K562 (cell line): ENCODE data around the gene AK2. TPM values are rescaled to one million over a fixed set of nuclear protein-coding genes. Genes with fewer than 3 reads are reported as not detected.

Experiments used
- ATAC-seq: fragments of 200-7000 bp; cut with Tn5 transposase; 3 replicates; pipeline ENCODE4 v1.9.1; 2020; ENCODE audit warnings: moderate library complexity
- BruUV-seq: library from RNA; stranded (reverse); fragments of 400-500 nt; replicated peaks from 2 replicates; lab custom pipeline; 2021; lab: Mats Ljungman, UMichigan
- CTCF ChIA-PET: fragments of 300-600 bp; formaldehyde crosslinking; extraction: SDS; loops from one replicate; lab custom pipeline; 2021; ENCODE audit warnings: low intra/inter-chr PET ratio; lab: Yijun Ruan, JAX
- POLR2A ChIA-PET: fragments of 300-600, 350-650 bp; sonication (Branson Sonifier 250); formaldehyde crosslinking; extraction: SDS; loops from one replicate; lab custom pipeline; 2021; ENCODE audit warnings: antibody characterized with exemption, inconsistent platforms; lab: Yijun Ruan, JAX
- DNase-seq, 4 experiments: peaks; one replicate each; pipeline versions ENCODE4 v3.0.0 to v3.0.0-alpha.2; 2011 to 2018; ENCODE audit warnings: low spot score in 3 of 4, mixed read lengths in 3 of 4; ENCODE audit errors: extremely low read depth in 1 of 4
- FAIRE-seq: peaks from 2 replicates; lab custom pipeline; 2011; peaks lifted over from hg19 to GRCh38; lab: Jason Lieb, UNC
- H2AFZ ChIP-seq: 2 replicates; pipeline ENCODE4 v1.6.0; 2011; ENCODE audit warnings: low read depth, low read length, control low read depth, inconsistent platforms
- H3K27ac ChIP-seq: fragments of 200-600 bp; 3 replicates; pipeline ENCODE4 v1.8.0; 2011; ENCODE audit warnings: low read depth, mild to moderate bottlenecking, control low read depth, inconsistent platforms, low read length, moderate library complexity, mixed read lengths; ENCODE audit errors: extremely low read depth
- H3K27me3 ChIP-seq, 2 experiments: fragments of 300-600 bp in 1 of 2; 2 replicates in 1 of 2; 3 replicates in 1 of 2; pipeline versions ENCODE4 v1.6.0 to v1.8.0; 2011; ENCODE audit warnings: inconsistent platforms in 2 of 2, low read length in 2 of 2, mild to moderate bottlenecking in 1 of 2, mixed read lengths in 1 of 2, moderate library complexity in 1 of 2; ENCODE audit not compliant: control insufficient read depth in 2 of 2, insufficient read depth in 2 of 2
- H3K36me3 ChIP-seq: fragments of 300-600 bp; 3 replicates; pipeline ENCODE4 v1.8.0; 2011; ENCODE audit warnings: mild to moderate bottlenecking, low read length, inconsistent platforms; ENCODE audit not compliant: control insufficient read depth, insufficient read depth
- H3K4me1 ChIP-seq, 2 experiments: fragments of 200-600 bp in 1 of 2; replicated peaks in 1 of 2; 2 replicates in 1 of 2; 3 replicates in 1 of 2; pipeline versions ENCODE4 v1.5.1 to v1.8.0; 2011; ENCODE audit warnings: inconsistent platforms in 2 of 2, low read length in 2 of 2, mild to moderate bottlenecking in 1 of 2, mixed read lengths in 1 of 2, moderate library complexity in 1 of 2; ENCODE audit not compliant: control insufficient read depth in 2 of 2, insufficient read depth in 2 of 2
- H3K4me2 ChIP-seq: 2 replicates; pipeline ENCODE4 v1.6.1; 2011; ENCODE audit warnings: low read length, control low read depth, inconsistent platforms, mixed read lengths; ENCODE audit not compliant: insufficient read depth
- H3K4me3 ChIP-seq: fragments of 200-600 bp; sonication (generic), shearing (Covaris generic); 2 replicates; pipeline ENCODE4 v1.5.1; 2016; ENCODE audit warnings: control low read depth, inconsistent platforms
- H3K79me2 ChIP-seq: fragments of 200-600 bp; 3 replicates; pipeline ENCODE4 v1.8.0; 2011; ENCODE audit warnings: low read length, inconsistent platforms; ENCODE audit not compliant: control insufficient read depth, insufficient read depth
- H3K9ac ChIP-seq, 2 experiments: 2 replicates each; pipeline versions ENCODE4 v1.6.0 to v1.6.1; 2011; ENCODE audit warnings: low read depth in 2 of 2, low read length in 2 of 2, control low read depth in 1 of 2, inconsistent platforms in 1 of 2, mild to moderate bottlenecking in 1 of 2, mixed read lengths in 1 of 2; ENCODE audit not compliant: insufficient read depth in 1 of 2
- H3K9me1 ChIP-seq: one replicate; pipeline ENCODE4 v1.6.0; 2011; ENCODE audit warnings: inconsistent platforms, mild to moderate bottlenecking, low read length, moderate library complexity; ENCODE audit not compliant: control insufficient read depth, insufficient read depth
- H3K9me3 ChIP-seq: replicated peaks from 2 replicates; pipeline ENCODE4 v1.5.1; 2011; ENCODE audit warnings: low read depth, low read length, inconsistent platforms; ENCODE audit not compliant: control insufficient read depth, insufficient read depth
- H4K20me1 ChIP-seq: replicated peaks from 2 replicates; pipeline ENCODE4 v1.6.1; 2011; ENCODE audit warnings: low read length, inconsistent platforms, mixed read lengths; ENCODE audit not compliant: control insufficient read depth, insufficient read depth
- FOXM1 ChIP-seq, 2 experiments: fragments of 450-650 bp in 1 of 2; sonication (generic) in 1 of 2; formaldehyde crosslinking in 1 of 2; IDR thresholded peaks; 2 replicates each; pipeline versions ENCODE4 v1.6.1 to v1.9.0; 2017 to 2022; ENCODE audit warnings: low read depth in 2 of 2, mild to moderate bottlenecking in 2 of 2, missing genetic modification reagents in 1 of 2, moderate library complexity in 1 of 2
- MAFK ChIP-seq: IDR thresholded peaks from 2 replicates; pipeline ENCODE4 v1.6.1; 2011; ENCODE audit warnings: low read length, improper control_type of control experiment
- MCM2 ChIP-seq: fragments of 450-650 bp; IDR thresholded peaks from 2 replicates; pipeline ENCODE4 v1.6.1; 2017; ENCODE audit warnings: low read depth, mild to moderate bottlenecking
- ZNF197 ChIP-seq: fragments of 200-800 bp; sonication (Bioruptor generic); IDR thresholded peaks from 2 replicates; pipeline ENCODE4 v1.6.1; 2016; ENCODE audit warnings: low read depth, missing genetic modification characterization, missing compliant biosample characterization
- ZNF311 ChIP-seq: fragments of 250-450 bp; sonication (Bioruptor Pico); IDR thresholded peaks from 2 replicates; pipeline ENCODE4 v1.4.0; 2020; ENCODE audit warnings: mild to moderate bottlenecking, moderate library complexity
- ZNF316 ChIP-seq: fragments of 450-650 bp; IDR thresholded peaks from 2 replicates; pipeline ENCODE4 v1.6.1; 2016
- ZNF324 ChIP-seq: fragments of 250-450 bp; sonication (Bioruptor Pico); IDR thresholded peaks from 2 replicates; pipeline ENCODE4 v1.4.0; 2020; ENCODE audit warnings: mild to moderate bottlenecking
- WGBS: fragments of 100-300 bp; shearing (Covaris generic); methylation state at CpG from one replicate; pipeline ENCODE4 v1.1.6; 2016; ENCODE audit warnings: low coverage, mixed read lengths; ENCODE audit not compliant: insufficient coverage; ENCODE audit errors: missing lambda C conversion rate; 5-methylcytosine and 5-hydroxymethylcytosine counted together
- in situ Hi-C: fragments of 300-500 bp; cut with MboI; formaldehyde crosslinking; loops from 4 replicates; pipeline ENCODE4 v1.15.0; 2018; ENCODE audit warnings: inconsistent platforms, mixed read lengths
- intact Hi-C: fragments of 100-400 bp; cut with micrococcal nuclease; formaldehyde crosslinking; loops from 2 replicates; pipeline ENCODE4 v1.14.2; 2022
- polyA plus RNA-seq, 8 experiments: library from polyadenylated mRNA; depleted of rRNA in 4 of 8; stranded (reverse) in 5 of 8; unstranded in 3 of 8; fragments of >200 nt; fragmentation: Nextera tagmentation in 2 of 8; fragmentation: Illumina TruSeq in 1 of 8; extraction: Ambion mirVana in 2 of 8; extraction: Trizol in 1 of 8; gene quantifications; 2 replicates each; pipeline versions ENCODE4 v1.2.1 to v1.2.3, GENCODE V29; 2011 to 2014; ENCODE audit warnings: inconsistent platforms in 1 of 8, missing spikeins in 1 of 8
- total RNA-seq, 7 experiments: library from RNA; depleted of rRNA in 6 of 7; stranded (reverse); fragments of >200 nt in 6 of 7; fragmentation: Illumina TruSeq in 2 of 7; extraction: Trizol in 2 of 7; gene quantifications; 2 replicates each; pipeline versions ENCODE4 v1.2.1 to v1.2.3, GENCODE V29; 2011 to 2021; ENCODE audit warnings: low replicate concordance in 1 of 7
- TF ChIP-seq, protein P1 (sequence below): fragments of 450-650 bp; IDR thresholded peaks from 2 replicates; pipeline ENCODE4 v1.6.1; 2016; ENCODE audit warnings: missing biosample characterization, missing genetic modification characterization
- TF ChIP-seq, protein P2 (sequence below): sonication (generic); formaldehyde crosslinking; IDR thresholded peaks from 2 replicates; pipeline ENCODE4 v1.9.0; 2022; ENCODE audit warnings: mild to moderate bottlenecking, missing genetic modification reagents
- TF ChIP-seq, protein P3 (sequence below): sonication (generic); formaldehyde crosslinking; IDR thresholded peaks from 2 replicates; pipeline ENCODE4 v1.8.1; 2023; ENCODE audit warnings: mild to moderate bottlenecking, missing genetic modification reagents, moderate library complexity
- TF ChIP-seq, protein P4 (sequence below): fragments of 450-650 bp; conservative IDR thresholded peaks from 2 replicates; pipeline ENCODE4 v1.6.1; 2016; ENCODE audit warnings: missing genetic modification characterization, low read depth, mild to moderate bottlenecking, missing compliant biosample characterization, moderate library complexity

AK2 gene
- total and polyA plus RNA-seq, 9 of the 15 experiments (the other 6 are each of a cell fraction or from before 2014, with no cell fraction given) = 105 to 1,050 (median 509) TPM

DNA sequence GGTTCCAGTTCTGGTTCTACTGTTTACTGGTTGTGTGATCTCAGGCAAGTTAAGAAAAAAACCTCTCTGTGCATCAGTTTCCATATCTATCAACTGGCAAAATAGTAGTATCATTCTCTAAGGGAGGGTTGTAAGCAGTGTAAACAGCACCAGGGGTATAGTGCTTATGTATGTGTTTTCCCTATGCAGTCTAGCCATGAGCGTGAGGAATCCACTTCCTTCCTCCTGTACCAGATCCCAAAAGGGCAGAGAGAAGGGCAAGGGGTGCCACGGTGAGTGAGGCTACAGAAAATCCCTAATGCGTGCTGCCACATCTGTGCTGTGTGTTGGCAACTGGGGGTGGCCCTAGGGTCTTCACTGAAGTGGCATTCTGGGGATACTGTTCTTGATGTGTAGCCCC is 53.7 kb downstream of the AK2 start:
- Histone ChIP-seq H3K4me2 (no peak overlapping the region), H3K9me3 (no peaks in the 10 kb centered on the region), H3K36me3 (no peaks in the 10 kb centered on the region), H3K27ac (no peak overlapping the region), H3K9me1 (no peaks in the 10 kb centered on the region), H3K9ac (no peak overlapping the region), H3K27me3 (peaks cover 0 to 4% of the 10 kb centered on the region in 2 experiments; a peak in 2 of 5 replicates), H3K79me2 (no peaks in the 10 kb centered on the region), H3K4me3 (no peak overlapping the region), H2AFZ (no peak overlapping the region), H4K20me1 (no peaks in the 10 kb centered on the region), H3K4me1 (peaks cover 0 to 2% of the 10 kb centered on the region in 2 experiments; a peak in 3 of 5 replicates)
- DNase-seq (no peak), ATAC-seq (no peak), FAIRE-seq (no peak)
- ChIA-PET POLR2A (interaction anchor here (1.6 kb wide), 1 partner anchor 26 kb away, joined by 3 read pairs; no protein-coding TSS in a partner anchor), CTCF (no interaction called here)
- no TSS peak for BruUV-seq
- TF ChIP-seq, protein P1, sequence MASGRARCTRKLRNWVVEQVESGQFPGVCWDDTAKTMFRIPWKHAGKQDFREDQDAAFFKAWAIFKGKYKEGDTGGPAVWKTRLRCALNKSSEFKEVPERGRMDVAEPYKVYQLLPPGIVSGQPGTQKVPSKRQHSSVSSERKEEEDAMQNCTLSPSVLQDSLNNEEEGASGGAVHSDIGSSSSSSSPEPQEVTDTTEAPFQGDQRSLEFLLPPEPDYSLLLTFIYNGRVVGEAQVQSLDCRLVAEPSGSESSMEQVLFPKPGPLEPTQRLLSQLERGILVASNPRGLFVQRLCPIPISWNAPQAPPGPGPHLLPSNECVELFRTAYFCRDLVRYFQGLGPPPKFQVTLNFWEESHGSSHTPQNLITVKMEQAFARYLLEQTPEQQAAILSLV (tag) = no peak
- TF ChIP-seq, protein P2, sequence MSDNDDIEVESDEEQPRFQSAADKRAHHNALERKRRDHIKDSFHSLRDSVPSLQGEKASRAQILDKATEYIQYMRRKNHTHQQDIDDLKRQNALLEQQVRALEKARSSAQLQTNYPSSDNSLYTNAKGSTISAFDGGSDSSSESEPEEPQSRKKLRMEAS = no peak
- TF ChIP-seq, protein P3, sequence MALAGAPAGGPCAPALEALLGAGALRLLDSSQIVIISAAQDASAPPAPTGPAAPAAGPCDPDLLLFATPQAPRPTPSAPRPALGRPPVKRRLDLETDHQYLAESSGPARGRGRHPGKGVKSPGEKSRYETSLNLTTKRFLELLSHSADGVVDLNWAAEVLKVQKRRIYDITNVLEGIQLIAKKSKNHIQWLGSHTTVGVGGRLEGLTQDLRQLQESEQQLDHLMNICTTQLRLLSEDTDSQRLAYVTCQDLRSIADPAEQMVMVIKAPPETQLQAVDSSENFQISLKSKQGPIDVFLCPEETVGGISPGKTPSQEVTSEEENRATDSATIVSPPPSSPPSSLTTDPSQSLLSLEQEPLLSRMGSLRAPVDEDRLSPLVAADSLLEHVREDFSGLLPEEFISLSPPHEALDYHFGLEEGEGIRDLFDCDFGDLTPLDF = no peak
- no peak for TF ChIP-seq FOXM1 (IDR thresholded peaks at IDR 0.05; ENCODE audit: low read depth)
- TF ChIP-seq FOXM1 (CRISPR knock-in tag; IDR thresholded peaks at IDR 0.05; ENCODE audit: low read depth) = no peak
- TF ChIP-seq ZNF316 = no peak
- no peak for TF ChIP-seq ZNF324 (CRISPR knock-in tag)
- TF ChIP-seq, protein P4, sequence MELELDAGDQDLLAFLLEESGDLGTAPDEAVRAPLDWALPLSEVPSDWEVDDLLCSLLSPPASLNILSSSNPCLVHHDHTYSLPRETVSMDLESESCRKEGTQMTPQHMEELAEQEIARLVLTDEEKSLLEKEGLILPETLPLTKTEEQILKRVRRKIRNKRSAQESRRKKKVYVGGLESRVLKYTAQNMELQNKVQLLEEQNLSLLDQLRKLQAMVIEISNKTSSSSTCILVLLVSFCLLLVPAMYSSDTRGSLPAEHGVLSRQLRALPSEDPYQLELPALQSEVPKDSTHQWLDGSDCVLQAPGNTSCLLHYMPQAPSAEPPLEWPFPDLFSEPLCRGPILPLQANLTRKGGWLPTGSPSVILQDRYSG = no peak
- TF ChIP-seq MAFK = no peak
- no peak for TF ChIP-seq ZNF311 (CRISPR knock-in tag)
- no peak for TF ChIP-seq MCM2
- no peak for TF ChIP-seq ZNF197
- 29% methylated on average over 3 of the region's 3 CpGs for WGBS
- intact Hi-C loops (no loop called here), in situ Hi-C loops (no loop called here)
